ENCODE results near the gene HTR6. TPM values are rescaled to one million over a fixed set of nuclear protein-coding genes. Genes with fewer than 3 reads are reported as not detected.
"Not testable (repeated sequence)": the region's sequence is repeated elsewhere in the genome, so short reads cannot be mapped to it uniquely, and the experiment has no call there.

The HTR6 gene
- total RNA-seq, 3 donors from 2014 or later, result not detected

- Histone ChIP-seq H3K4me1 (ENCODE audit: low read depth) (peaks cover 6% of the 10 kb centered on the region), H3K36me3 (ENCODE audit: low read depth) (no peaks in the 10 kb centered on the region), H3K9me3 (no peaks in the 10 kb centered on the region), H3K4me3 (no peak overlapping the region)
- no peak for DNase-seq
- ATAC-seq, result no peak
- TF ChIP-seq CTCF (IDR thresholded peaks at IDR 0.05), result no peak
- intact Hi-C loops (cut with DNase I, micrococcal nuclease), result no loop called here
These were observed 39.3 kb upstream of the HTR6 start for GRCh38 chr1:19625291-19625937.

GRCh38 chr1:19628879-19629278 lies 35.8 kb upstream of the HTR6 start:
- ATAC-seq (no peak), DNase-seq (no peak)
- Histone ChIP-seq H3K4me1 (ENCODE audit: low read depth) (no peaks in the 10 kb centered on the region), H3K4me3 (no peak overlapping the region), H3K9me3 (no peaks in the 10 kb centered on the region), H3K36me3 (ENCODE audit: low read depth) (no peaks in the 10 kb centered on the region)
- no peak for TF ChIP-seq CTCF (IDR thresholded peaks at IDR 0.05)
- intact Hi-C loops (cut with DNase I, micrococcal nuclease), result no loop called here

GRCh38 chr1:19629357-19629756 lies 35.3 kb upstream of the HTR6 start:
- Histone ChIP-seq H3K36me3 (ENCODE audit: low read depth) (no peaks in the 10 kb centered on the region), H3K4me1 (ENCODE audit: low read depth) (no peaks in the 10 kb centered on the region), H3K4me3 (no peak overlapping the region), H3K9me3 (no peaks in the 10 kb centered on the region)
- intact Hi-C loops (cut with DNase I, micrococcal nuclease), result no loop called here
- TF ChIP-seq CTCF (IDR thresholded peaks at IDR 0.05), result no peak
- ATAC-seq (no peak), DNase-seq (no peak)

GRCh38 chr1:19630192-19630591 lies 34.5 kb upstream of the HTR6 start:
- intact Hi-C loops (cut with DNase I, micrococcal nuclease); DNase-seq; H3K4me1 ChIP-seq (ENCODE audit: low read depth); ATAC-seq; H3K9me3 ChIP-seq; H3K36me3 ChIP-seq (ENCODE audit: low read depth); H3K4me3 ChIP-seq: not testable (repeated sequence)

GRCh38 chr1:19630720-19631395 lies 33.8 kb upstream of the HTR6 start:
- no peak for TF ChIP-seq CTCF (IDR thresholded peaks at IDR 0.05)
- DNase-seq, result no peak
- H3K4me1 ChIP-seq (ENCODE audit: low read depth), result no peaks in the 10 kb centered on the region
- no peak overlapping the region for H3K4me3 ChIP-seq
- ATAC-seq, result no peak
- H3K9me3 ChIP-seq, result no peaks in the 10 kb centered on the region
- intact Hi-C loops (cut with DNase I, micrococcal nuclease), result no loop called here
- no peaks in the 10 kb centered on the region for H3K36me3 ChIP-seq (ENCODE audit: low read depth)

GRCh38 chr1:19632211-19632610 lies 32.5 kb upstream of the HTR6 start:
- no peaks in the 10 kb centered on the region for H3K4me1 ChIP-seq (ENCODE audit: low read depth)
- intact Hi-C loops (cut with DNase I, micrococcal nuclease), result no loop called here
- TF ChIP-seq CTCF (IDR thresholded peaks at IDR 0.05), result no peak
- no peak for ATAC-seq
- H3K9me3 ChIP-seq, result no peaks in the 10 kb centered on the region
- H3K4me3 ChIP-seq, result no peak overlapping the region
- H3K36me3 ChIP-seq (ENCODE audit: low read depth), result no peaks in the 10 kb centered on the region
- no peak for DNase-seq
